Body of pancreas (tissue), 4 donors: ENCODE results near the gene DDX41.

Experiments
- CTCF ChIP-seq, 7 experiments: fragments of 450-650 bp in 4 of 7; fragments of 200-600 bp in 3 of 7; sonication (generic) in 3 of 7; IDR thresholded peaks; one replicate each; pipeline ENCODE4 v1.5.1; 2016 to 2019; ENCODE audit warnings: antibody characterized with exemption in 7 of 7
- POLR2A ChIP-seq, 3 donors: fragments of 450-650 bp; IDR thresholded peaks; one replicate each; pipeline ENCODE4 v1.6.1; 2016; ENCODE audit warnings: antibody characterized with exemption in 3 of 3, mild to moderate bottlenecking in 2 of 3

GRCh38 chr5:177510567-177511053 lies 6.2 kb downstream of the DDX41 start:
- TF ChIP-seq CTCF (IDR thresholded peaks at IDR 0.05) (no peak), POLR2A (IDR thresholded peaks at IDR 0.05) (peak in 1 of 3 donors; percentile 40)
